ENCODE data around the gene MAGEA4.
A peak's percentile ranks its signal among the peaks of the same experiment; 100 is the strongest.
"Not testable (repeated sequence)": the region's sequence is repeated elsewhere in the genome, so short reads cannot be mapped to it uniquely, and the experiment has no call there.

MAGEA4 gene

GRCh38 chrX:151902813-151903591, 9.7 kb upstream of the MAGEA4 start:
- H3K27me3 ChIP-seq (ENCODE audit: control insufficient read depth, insufficient read depth, low read length): no peaks in the 10 kb centered on the region
- H3K27ac ChIP-seq (ENCODE audit: low read depth, low read length): peak overlapping the region; percentile 22
- no peak overlapping the region for H3K4me3 ChIP-seq (ENCODE audit: low read length)
- no peaks in the 10 kb centered on the region for H3K4me1 ChIP-seq (ENCODE audit: control insufficient read depth, insufficient read depth, low read length)
- H3K9ac ChIP-seq (ENCODE audit: low read length): no peak overlapping the region
- H3K36me3 ChIP-seq (ENCODE audit: control insufficient read depth, insufficient read depth, low read length): no peaks in the 10 kb centered on the region

- no peaks in the 10 kb centered on the region for H3K4me1 ChIP-seq (ENCODE audit: control insufficient read depth, insufficient read depth, low read length)
- no peak overlapping the region for H3K9ac ChIP-seq (ENCODE audit: low read length)
- H3K4me3 ChIP-seq (ENCODE audit: low read length): no peak overlapping the region
- H3K27me3 ChIP-seq (ENCODE audit: control insufficient read depth, insufficient read depth, low read length): no peaks in the 10 kb centered on the region
- H3K36me3 ChIP-seq (ENCODE audit: control insufficient read depth, insufficient read depth, low read length): no peaks in the 10 kb centered on the region
- no peak overlapping the region for H3K27ac ChIP-seq (ENCODE audit: low read depth, low read length)
These were observed 7.7 kb upstream of the MAGEA4 start for GRCh38 chrX:151904989-151905388.

GRCh38 chrX:151912221-151912620, 468 bp upstream of the MAGEA4 start:
- H3K9ac ChIP-seq (ENCODE audit: low read length): no peak overlapping the region
- H3K27me3 ChIP-seq (ENCODE audit: control insufficient read depth, insufficient read depth, low read length): no peaks in the 10 kb centered on the region
- no peak overlapping the region for H3K27ac ChIP-seq (ENCODE audit: low read depth, low read length)
- no peaks in the 10 kb centered on the region for H3K36me3 ChIP-seq (ENCODE audit: control insufficient read depth, insufficient read depth, low read length)
- H3K4me1 ChIP-seq (ENCODE audit: control insufficient read depth, insufficient read depth, low read length): no peaks in the 10 kb centered on the region
- no peak overlapping the region for H3K4me3 ChIP-seq (ENCODE audit: low read length)

GRCh38 chrX:151918736-151919135, 6.0 kb downstream of the MAGEA4 start:
- not testable (repeated sequence) for H3K27me3 ChIP-seq (ENCODE audit: control insufficient read depth, insufficient read depth, low read length); H3K36me3 ChIP-seq (ENCODE audit: control insufficient read depth, insufficient read depth, low read length); H3K9ac ChIP-seq (ENCODE audit: low read length); H3K4me1 ChIP-seq (ENCODE audit: control insufficient read depth, insufficient read depth, low read length); H3K4me3 ChIP-seq (ENCODE audit: low read length); H3K27ac ChIP-seq (ENCODE audit: low read depth, low read length)

- H3K36me3 ChIP-seq (ENCODE audit: control insufficient read depth, insufficient read depth, low read length): no peaks in the 10 kb centered on the region
- no peaks in the 10 kb centered on the region for H3K27me3 ChIP-seq (ENCODE audit: control insufficient read depth, insufficient read depth, low read length)
- H3K4me3 ChIP-seq (ENCODE audit: low read length): no peak overlapping the region
- H3K4me1 ChIP-seq (ENCODE audit: control insufficient read depth, insufficient read depth, low read length): no peaks in the 10 kb centered on the region
- no peak overlapping the region for H3K9ac ChIP-seq (ENCODE audit: low read length)
- H3K27ac ChIP-seq (ENCODE audit: low read depth, low read length): no peak overlapping the region
These were observed 6.9 kb downstream of the MAGEA4 start for GRCh38 chrX:151919610-151920009.

GRCh38 chrX:151920101-151920500, 7.4 kb downstream of the MAGEA4 start:
- Histone ChIP-seq H3K36me3 (ENCODE audit: control insufficient read depth, insufficient read depth, low read length) (no peaks in the 10 kb centered on the region), H3K4me1 (ENCODE audit: control insufficient read depth, insufficient read depth, low read length) (no peaks in the 10 kb centered on the region), H3K9ac (ENCODE audit: low read length) (no peak overlapping the region), H3K4me3 (ENCODE audit: low read length) (no peak overlapping the region), H3K27ac (ENCODE audit: low read depth, low read length) (no peak overlapping the region), H3K27me3 (ENCODE audit: control insufficient read depth, insufficient read depth, low read length) (no peaks in the 10 kb centered on the region)

DNA sequence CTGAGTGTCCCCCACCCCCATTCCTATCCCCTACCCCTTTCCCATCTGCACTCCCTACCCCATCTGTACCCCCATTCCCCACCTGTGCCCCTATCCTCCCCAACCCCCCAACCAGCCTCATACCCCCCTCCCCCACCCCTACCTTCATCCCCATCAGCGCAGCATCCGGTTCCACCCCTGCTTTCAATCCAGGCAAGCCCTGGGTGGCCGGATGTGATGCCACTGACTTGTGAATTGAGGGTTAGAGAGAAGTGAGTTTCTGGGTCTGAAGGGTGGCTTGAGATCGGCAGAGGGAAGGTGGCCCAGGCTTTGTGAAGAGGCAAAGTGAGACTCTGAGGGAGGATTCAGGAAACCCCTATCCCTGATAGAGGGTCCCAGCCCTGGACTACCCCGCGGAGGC, 7.8 kb downstream of the MAGEA4 start:
- no peak overlapping the region for H3K27ac ChIP-seq (ENCODE audit: low read depth, low read length)
- H3K4me3 ChIP-seq (ENCODE audit: low read length): no peak overlapping the region
- H3K4me1 ChIP-seq (ENCODE audit: control insufficient read depth, insufficient read depth, low read length): no peaks in the 10 kb centered on the region
- no peaks in the 10 kb centered on the region for H3K36me3 ChIP-seq (ENCODE audit: control insufficient read depth, insufficient read depth, low read length)
- no peak overlapping the region for H3K9ac ChIP-seq (ENCODE audit: low read length)
- no peaks in the 10 kb centered on the region for H3K27me3 ChIP-seq (ENCODE audit: control insufficient read depth, insufficient read depth, low read length)

DNA sequence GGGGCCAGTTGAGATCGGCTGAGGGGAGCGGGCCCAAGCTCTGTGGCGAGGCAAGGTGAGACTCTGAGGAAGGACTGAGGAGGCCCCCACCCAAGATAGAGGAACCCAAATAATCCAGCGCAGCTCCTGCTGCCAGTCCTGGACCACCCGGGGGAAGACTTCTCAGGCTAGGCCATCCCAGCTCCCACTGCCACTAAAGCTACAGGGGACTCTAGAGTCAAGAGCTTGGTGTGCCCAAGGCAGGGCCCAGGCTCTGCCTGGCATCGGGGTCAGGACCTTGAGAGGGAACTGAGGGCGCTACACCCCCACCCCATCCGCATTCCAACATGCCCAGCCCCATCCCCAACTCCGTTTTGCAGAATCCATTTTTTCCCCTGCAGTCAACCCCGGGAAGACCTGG, 8.6 kb downstream of the MAGEA4 start:
- no peak overlapping the region for H3K4me3 ChIP-seq (ENCODE audit: low read length)
- H3K36me3 ChIP-seq (ENCODE audit: control insufficient read depth, insufficient read depth, low read length): no peaks in the 10 kb centered on the region
- no peak overlapping the region for H3K9ac ChIP-seq (ENCODE audit: low read length)

DNA sequence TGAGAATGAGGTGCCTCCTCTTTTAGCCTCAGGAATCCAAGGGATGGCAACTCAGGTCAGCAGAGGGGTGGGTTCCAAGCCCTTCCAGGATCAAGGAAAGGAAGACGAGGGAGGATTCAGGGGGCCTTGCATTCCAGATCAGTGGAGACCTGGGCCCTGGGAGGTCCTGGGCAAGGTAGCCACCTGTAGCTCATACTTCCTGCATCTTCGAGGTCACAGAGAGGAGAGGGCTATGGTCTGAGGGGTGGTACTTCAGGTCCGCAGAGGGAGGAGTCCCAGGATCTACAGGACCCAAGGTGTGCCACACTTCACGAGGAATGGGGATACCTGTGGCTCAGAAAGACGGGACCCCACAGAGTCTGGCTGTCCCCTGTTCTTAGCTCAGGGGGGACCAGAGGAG, 9.2 kb downstream of the MAGEA4 start:
- Histone ChIP-seq H3K27ac (ENCODE audit: low read depth, low read length) (no peak overlapping the region), H3K4me3 (ENCODE audit: low read length) (no peak overlapping the region), H3K36me3 (ENCODE audit: control insufficient read depth, insufficient read depth, low read length) (no peaks in the 10 kb centered on the region), H3K9ac (ENCODE audit: low read length) (no peak overlapping the region), H3K27me3 (ENCODE audit: control insufficient read depth, insufficient read depth, low read length) (no peaks in the 10 kb centered on the region), H3K4me1 (ENCODE audit: control insufficient read depth, insufficient read depth, low read length) (no peaks in the 10 kb centered on the region)

More for the DNA sequence above, 8.6 kb downstream of the MAGEA4 start:
- no peaks in the 10 kb centered on the region for H3K4me1 ChIP-seq (ENCODE audit: control insufficient read depth, insufficient read depth, low read length)
- H3K27ac ChIP-seq (ENCODE audit: low read depth, low read length): no peak overlapping the region
- H3K27me3 ChIP-seq (ENCODE audit: control insufficient read depth, insufficient read depth, low read length): no peaks in the 10 kb centered on the region

DNA sequence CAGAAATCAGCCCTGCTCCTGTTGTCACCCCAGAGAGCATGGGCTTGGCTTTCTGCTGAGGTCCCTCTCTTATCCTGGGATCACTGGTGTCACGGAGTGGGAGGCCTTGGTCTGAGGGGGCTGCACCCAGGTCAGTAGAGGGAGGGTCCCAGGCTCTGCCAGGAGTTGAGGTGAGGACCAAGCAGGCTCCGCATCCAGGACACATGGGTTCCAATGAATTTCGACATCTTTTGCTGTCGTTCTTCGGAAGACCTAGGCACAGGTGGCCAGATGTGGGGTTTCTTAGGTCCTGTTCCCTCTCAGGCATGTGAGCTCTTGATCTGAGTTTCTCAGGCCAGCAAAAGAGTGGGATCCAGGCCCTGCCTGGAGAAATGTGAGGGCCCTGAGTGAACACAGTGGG, 10.0 kb downstream of the MAGEA4 start:
- no peaks in the 10 kb centered on the region for H3K4me1 ChIP-seq (ENCODE audit: control insufficient read depth, insufficient read depth, low read length)
- no peak overlapping the region for H3K9ac ChIP-seq (ENCODE audit: low read length)
- no peak overlapping the region for H3K27ac ChIP-seq (ENCODE audit: low read depth, low read length)
- H3K4me3 ChIP-seq (ENCODE audit: low read length): no peak overlapping the region
- H3K27me3 ChIP-seq (ENCODE audit: control insufficient read depth, insufficient read depth, low read length): no peaks in the 10 kb centered on the region
- no peaks in the 10 kb centered on the region for H3K36me3 ChIP-seq (ENCODE audit: control insufficient read depth, insufficient read depth, low read length)

DNA sequence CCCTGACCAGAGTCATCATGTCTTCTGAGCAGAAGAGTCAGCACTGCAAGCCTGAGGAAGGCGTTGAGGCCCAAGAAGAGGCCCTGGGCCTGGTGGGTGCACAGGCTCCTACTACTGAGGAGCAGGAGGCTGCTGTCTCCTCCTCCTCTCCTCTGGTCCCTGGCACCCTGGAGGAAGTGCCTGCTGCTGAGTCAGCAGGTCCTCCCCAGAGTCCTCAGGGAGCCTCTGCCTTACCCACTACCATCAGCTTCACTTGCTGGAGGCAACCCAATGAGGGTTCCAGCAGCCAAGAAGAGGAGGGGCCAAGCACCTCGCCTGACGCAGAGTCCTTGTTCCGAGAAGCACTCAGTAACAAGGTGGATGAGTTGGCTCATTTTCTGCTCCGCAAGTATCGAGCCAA, 11.0 kb downstream of the MAGEA4 start:
- Histone ChIP-seq H3K36me3 (ENCODE audit: control insufficient read depth, insufficient read depth, low read length) (no peaks in the 10 kb centered on the region), H3K9ac (ENCODE audit: low read length) (no peak overlapping the region), H3K4me1 (ENCODE audit: control insufficient read depth, insufficient read depth, low read length) (no peaks in the 10 kb centered on the region), H3K4me3 (ENCODE audit: low read length) (no peak overlapping the region), H3K27ac (ENCODE audit: low read depth, low read length) (no peak overlapping the region), H3K27me3 (ENCODE audit: control insufficient read depth, insufficient read depth, low read length) (no peaks in the 10 kb centered on the region)

- Histone ChIP-seq H3K9ac (ENCODE audit: low read length) (no peak overlapping the region), H3K27me3 (ENCODE audit: control insufficient read depth, insufficient read depth, low read length) (no peaks in the 10 kb centered on the region), H3K4me1 (ENCODE audit: control insufficient read depth, insufficient read depth, low read length) (no peaks in the 10 kb centered on the region), H3K36me3 (ENCODE audit: control insufficient read depth, insufficient read depth, low read length) (no peaks in the 10 kb centered on the region), H3K27ac (ENCODE audit: low read depth, low read length) (no peak overlapping the region), H3K4me3 (ENCODE audit: low read length) (no peak overlapping the region)
These were observed 16.4 kb downstream of the MAGEA4 start for GRCh38 chrX:151929126-151929525.

DNA sequence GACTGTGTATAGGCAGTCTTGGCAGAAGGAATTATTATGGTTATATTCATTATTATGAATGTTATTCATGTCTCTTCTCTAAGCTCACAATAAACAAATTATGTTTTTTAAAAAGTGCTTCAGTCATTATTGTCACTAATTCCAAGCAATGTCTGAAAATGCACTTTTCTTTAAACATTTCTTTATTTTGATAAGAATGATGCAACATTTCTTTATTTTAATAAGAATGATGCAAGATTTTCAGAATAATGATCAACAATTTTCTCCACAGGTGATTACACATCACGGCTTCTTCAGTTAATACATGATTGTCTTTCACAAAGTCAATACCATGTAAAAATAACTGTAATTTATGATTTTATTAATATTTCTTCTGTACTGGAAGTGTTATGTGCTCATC, 22.7 kb downstream of the MAGEA4 start:
- Histone ChIP-seq H3K27ac (ENCODE audit: low read depth, low read length) (no peak overlapping the region), H3K36me3 (ENCODE audit: control insufficient read depth, insufficient read depth, low read length) (no peaks in the 10 kb centered on the region), H3K9ac (ENCODE audit: low read length) (no peak overlapping the region), H3K27me3 (ENCODE audit: control insufficient read depth, insufficient read depth, low read length) (no peaks in the 10 kb centered on the region), H3K4me1 (ENCODE audit: control insufficient read depth, insufficient read depth, low read length) (no peaks in the 10 kb centered on the region), H3K4me3 (ENCODE audit: low read length) (no peak overlapping the region)
